ENCODE results near the gene KCNIP3.

KCNIP3 gene

GRCh38 chr2:95356821-95357700 lies 59.9 kb downstream of the KCNIP3 start:
- no peak for TF ChIP-seq CTCF (IDR thresholded peaks at IDR 0.05)

GRCh38 chr2:95357717-95358280 lies 60.7 kb downstream of the KCNIP3 start:
- TF ChIP-seq CTCF (IDR thresholded peaks at IDR 0.05): no peak

- no peak for TF ChIP-seq CTCF (IDR thresholded peaks at IDR 0.05)
Observed at GRCh38 chr2:95359031-95359430, 61.9 kb downstream of the KCNIP3 start.

GRCh38 chr2:95359501-95359930 lies 62.4 kb downstream of the KCNIP3 start:
- TF ChIP-seq CTCF (IDR thresholded peaks at IDR 0.05): no peak

- no peak for TF ChIP-seq CTCF (IDR thresholded peaks at IDR 0.05)
Observed at GRCh38 chr2:95361216-95361980, 64.3 kb downstream of the KCNIP3 start.

- TF ChIP-seq CTCF (IDR thresholded peaks at IDR 0.05): no peak
Observed at GRCh38 chr2:95362486-95362885, 65.3 kb downstream of the KCNIP3 start.

- TF ChIP-seq CTCF (IDR thresholded peaks at IDR 0.05): no peak
Observed at GRCh38 chr2:95366514-95366913, 69.4 kb downstream of the KCNIP3 start.
